Measurements from ENCODE around the gene ERCC6L2. TPM values are rescaled to one million over a fixed set of nuclear protein-coding genes. Genes with fewer than 3 reads are reported as not detected.

The ERCC6L2 gene
- total and polyA plus RNA-seq, 2 donors from 2014 or later: 4.4 to 58.9 TPM

DNA sequence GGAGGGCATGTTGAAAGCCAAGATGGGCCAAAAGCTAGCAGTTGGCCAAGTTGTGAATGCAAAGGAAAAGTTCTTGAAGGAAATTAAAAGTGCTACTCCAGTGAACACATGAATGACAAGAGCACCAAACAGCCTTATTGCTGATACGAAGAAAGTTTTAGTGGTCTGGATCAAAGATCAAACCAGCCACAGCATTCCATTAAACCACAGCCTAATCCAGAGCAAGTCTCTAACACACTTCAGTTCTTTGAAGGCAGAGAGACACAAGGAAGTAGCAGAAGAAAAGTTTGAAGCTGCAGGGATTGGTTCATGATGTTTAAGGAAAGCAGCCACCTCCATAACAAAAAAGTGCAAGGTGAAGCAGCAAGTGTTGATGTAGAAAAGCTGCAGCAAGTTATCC is 71.6 kb downstream of the ERCC6L2 start:
- H3K4me1 ChIP-seq (ENCODE audit: control insufficient read depth in 2 of 3, insufficient read depth in 2 of 3, low read depth in 1 of 3, low read length in 3 of 3): no peaks in the 10 kb centered on the region
- no peak overlapping the region for H3K27ac ChIP-seq (ENCODE audit: low read depth in 2 of 2, low read length in 2 of 2)
- H3K27me3 ChIP-seq (ENCODE audit: control insufficient read depth, insufficient read depth, low read length): no peaks in the 10 kb centered on the region
- no peak overlapping the region for H3K4me3 ChIP-seq (ENCODE audit: low read length in 3 of 3)
- H3K9ac ChIP-seq (ENCODE audit: low read length in 3 of 3): no peak overlapping the region
- peaks cover 5 to 12% (median 7%) of the 10 kb centered on the region in 3 donors for H3K36me3 ChIP-seq (ENCODE audit: control insufficient read depth in 2 of 3, insufficient read depth in 3 of 3, low read length in 3 of 3)
- FAIRE-seq: no peak
- TF ChIP-seq, protein P1, sequence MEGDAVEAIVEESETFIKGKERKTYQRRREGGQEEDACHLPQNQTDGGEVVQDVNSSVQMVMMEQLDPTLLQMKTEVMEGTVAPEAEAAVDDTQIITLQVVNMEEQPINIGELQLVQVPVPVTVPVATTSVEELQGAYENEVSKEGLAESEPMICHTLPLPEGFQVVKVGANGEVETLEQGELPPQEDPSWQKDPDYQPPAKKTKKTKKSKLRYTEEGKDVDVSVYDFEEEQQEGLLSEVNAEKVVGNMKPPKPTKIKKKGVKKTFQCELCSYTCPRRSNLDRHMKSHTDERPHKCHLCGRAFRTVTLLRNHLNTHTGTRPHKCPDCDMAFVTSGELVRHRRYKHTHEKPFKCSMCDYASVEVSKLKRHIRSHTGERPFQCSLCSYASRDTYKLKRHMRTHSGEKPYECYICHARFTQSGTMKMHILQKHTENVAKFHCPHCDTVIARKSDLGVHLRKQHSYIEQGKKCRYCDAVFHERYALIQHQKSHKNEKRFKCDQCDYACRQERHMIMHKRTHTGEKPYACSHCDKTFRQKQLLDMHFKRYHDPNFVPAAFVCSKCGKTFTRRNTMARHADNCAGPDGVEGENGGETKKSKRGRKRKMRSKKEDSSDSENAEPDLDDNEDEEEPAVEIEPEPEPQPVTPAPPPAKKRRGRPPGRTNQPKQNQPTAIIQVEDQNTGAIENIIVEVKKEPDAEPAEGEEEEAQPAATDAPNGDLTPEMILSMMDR (IDR thresholded peaks at IDR 0.05; ENCODE audit: borderline replicate concordance, extremely low read depth, insufficient read depth): no peak
- H3K9me3 ChIP-seq (ENCODE audit: control insufficient read depth in 2 of 3, insufficient read depth in 1 of 3, low read length in 3 of 3): peaks cover 0 to 10% (median 6%) of the 10 kb centered on the region in 3 donors
- intact Hi-C loops (cut with DNase I): no loop called here
- no peak for DNase-seq

- TF ChIP-seq, protein P1 (IDR thresholded peaks at IDR 0.05; ENCODE audit: borderline replicate concordance, extremely low read depth, insufficient read depth): no peak
- intact Hi-C loops (cut with DNase I): no loop called here
- Histone ChIP-seq H3K27ac (ENCODE audit: low read depth in 2 of 2, low read length in 2 of 2) (no peak overlapping the region), H3K36me3 (ENCODE audit: control insufficient read depth in 2 of 3, insufficient read depth in 3 of 3, low read length in 3 of 3) (peaks cover 2 to 9% (median 6%) of the 10 kb centered on the region in 3 donors), H3K9ac (ENCODE audit: low read length in 3 of 3) (no peak overlapping the region), H3K4me1 (ENCODE audit: control insufficient read depth in 2 of 3, insufficient read depth in 2 of 3, low read depth in 1 of 3, low read length in 3 of 3) (no peaks in the 10 kb centered on the region), H3K27me3 (ENCODE audit: control insufficient read depth, insufficient read depth, low read length) (no peaks in the 10 kb centered on the region), H3K4me3 (ENCODE audit: low read length in 3 of 3) (no peak overlapping the region), H3K9me3 (ENCODE audit: control insufficient read depth in 2 of 3, insufficient read depth in 1 of 3, low read length in 3 of 3) (peaks cover 0 to 5% (median 3%) of the 10 kb centered on the region in 3 donors)
- FAIRE-seq (no peak), DNase-seq (no peak)
Measured at GRCh38 chr9:95952471-95952870, 77.0 kb downstream of the ERCC6L2 start.

GRCh38 chr9:95953986-95954385 is 78.5 kb downstream of the ERCC6L2 start:
- DNase-seq (no peak), FAIRE-seq (no peak)
- Histone ChIP-seq H3K4me1 (ENCODE audit: control insufficient read depth in 2 of 3, insufficient read depth in 2 of 3, low read depth in 1 of 3, low read length in 3 of 3) (no peaks in the 10 kb centered on the region), H3K36me3 (ENCODE audit: control insufficient read depth in 2 of 3, insufficient read depth in 3 of 3, low read length in 3 of 3) (peaks cover 2 to 9% (median 3%) of the 10 kb centered on the region in 3 donors), H3K4me3 (ENCODE audit: low read length in 3 of 3) (no peak overlapping the region), H3K27me3 (ENCODE audit: control insufficient read depth, insufficient read depth, low read length) (no peaks in the 10 kb centered on the region), H3K9me3 (ENCODE audit: control insufficient read depth in 2 of 3, insufficient read depth in 1 of 3, low read length in 3 of 3) (no peaks in the 10 kb centered on the region), H3K27ac (ENCODE audit: low read depth in 2 of 2, low read length in 2 of 2) (no peak overlapping the region), H3K9ac (ENCODE audit: low read length in 3 of 3) (no peak overlapping the region)
- TF ChIP-seq, protein P1 (IDR thresholded peaks at IDR 0.05; ENCODE audit: borderline replicate concordance, extremely low read depth, insufficient read depth): no peak
- intact Hi-C loops (cut with DNase I): no loop called here

DNA sequence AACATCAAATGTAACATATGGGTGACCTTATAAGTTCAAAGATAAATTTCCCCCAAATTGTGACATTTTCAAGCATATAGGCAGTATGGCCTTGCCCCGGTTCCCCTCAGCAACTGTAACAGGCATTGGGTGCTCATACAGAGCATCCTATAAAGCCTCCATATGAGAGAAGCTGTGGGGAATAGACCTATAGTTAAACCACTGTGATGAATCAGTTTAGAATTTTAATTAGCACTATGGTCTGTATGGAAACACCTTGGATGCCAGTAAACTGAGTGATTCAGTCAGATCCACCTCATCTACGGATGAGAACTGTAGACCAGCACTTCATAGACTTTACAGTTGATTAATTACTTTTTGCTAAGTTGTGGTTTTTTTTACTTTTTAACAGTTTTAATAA is 79.4 kb downstream of the ERCC6L2 start:
- TF ChIP-seq, protein P1 (IDR thresholded peaks at IDR 0.05; ENCODE audit: borderline replicate concordance, extremely low read depth, insufficient read depth): no peak
- Histone ChIP-seq H3K9ac (ENCODE audit: low read length in 3 of 3) (no peak overlapping the region), H3K4me3 (ENCODE audit: low read length in 3 of 3) (no peak overlapping the region), H3K4me1 (ENCODE audit: control insufficient read depth in 2 of 3, insufficient read depth in 2 of 3, low read depth in 1 of 3, low read length in 3 of 3) (no peaks in the 10 kb centered on the region), H3K27me3 (ENCODE audit: control insufficient read depth, insufficient read depth, low read length) (no peaks in the 10 kb centered on the region), H3K9me3 (ENCODE audit: control insufficient read depth in 2 of 3, insufficient read depth in 1 of 3, low read length in 3 of 3) (peaks cover 0 to 2% (median 0%) of the 10 kb centered on the region in 3 donors), H3K27ac (ENCODE audit: low read depth in 2 of 2, low read length in 2 of 2) (no peak overlapping the region), H3K36me3 (ENCODE audit: control insufficient read depth in 2 of 3, insufficient read depth in 3 of 3, low read length in 3 of 3) (peaks cover 2 to 9% (median 3%) of the 10 kb centered on the region in 3 donors)
- FAIRE-seq (no peak), DNase-seq (no peak)
- intact Hi-C loops (cut with DNase I): no loop called here
